GM23338 (cell line): ENCODE measurements around the gene ABCA12. TPM values are rescaled to one million over a fixed set of nuclear protein-coding genes. Genes with fewer than 3 reads are reported as not detected.

Source experiments
- ATAC-seq: fragments of 200-7000 bp; cut with Tn5 transposase; 3 replicates; pipeline ENCODE4 v1.9.1; 2020
- DNase-seq: peaks from one replicate; pipeline ENCODE4 v3.0.0-alpha.2; 2015; ENCODE audit warnings: low spot score
- H2AFZ ChIP-seq: fragments of 200-600 bp; sonication (generic); 2 replicates; pipeline ENCODE4 v1.8.0; 2016; ENCODE audit warnings: antibody characterized with exemption, mild to moderate bottlenecking, moderate library complexity
- H3F3A ChIP-seq: fragments of 200-600 bp; sonication (generic); replicated peaks from 2 replicates; pipeline ENCODE4 v1.8.0; 2017; ENCODE audit warnings: antibody characterized with exemption, mixed run types, low read depth
- H3K27ac ChIP-seq: fragments of 200-600 bp; sonication (generic); 2 replicates; pipeline ENCODE4 v1.6.1; 2016; ENCODE audit warnings: low read depth
- H3K27me3 ChIP-seq: fragments of 200-600 bp; sonication (generic); 2 replicates; pipeline ENCODE4 v1.8.0; 2016; ENCODE audit warnings: mild to moderate bottlenecking, mixed run types, moderate library complexity; ENCODE audit not compliant: insufficient read depth
- H3K36me3 ChIP-seq: fragments of 200-600 bp; sonication (generic); 2 replicates; pipeline ENCODE4 v1.8.0; 2016; ENCODE audit warnings: mild to moderate bottlenecking; ENCODE audit not compliant: insufficient read depth
- H3K4me1 ChIP-seq: fragments of 200-600 bp; sonication (generic); 2 replicates; pipeline ENCODE4 v1.8.0; 2016; ENCODE audit warnings: mild to moderate bottlenecking, moderate library complexity; ENCODE audit not compliant: insufficient read depth
- H3K4me2 ChIP-seq: fragments of 200-600 bp; sonication (generic); 2 replicates; pipeline ENCODE4 v1.7.1; 2017; ENCODE audit warnings: mixed run types
- H3K4me3 ChIP-seq: fragments of 200-600 bp; sonication (generic); 2 replicates; pipeline ENCODE4 v1.6.1; 2016; ENCODE audit warnings: mixed run types
- H3K79me2 ChIP-seq: fragments of 200-600 bp; sonication (generic); replicated peaks from 2 replicates; pipeline ENCODE4 v1.8.0; 2017; ENCODE audit warnings: mild to moderate bottlenecking; ENCODE audit not compliant: insufficient read depth
- H3K9me2 ChIP-seq: fragments of 200-600 bp; sonication (generic); 2 replicates; pipeline ENCODE4 v1.8.0; 2017; ENCODE audit not compliant: insufficient read depth
- H4K20me1 ChIP-seq: fragments of 200-600 bp; sonication (generic); replicated peaks from 2 replicates; pipeline ENCODE4 v1.8.0; 2017; ENCODE audit warnings: mild to moderate bottlenecking; ENCODE audit not compliant: insufficient read depth
- H3K27ac Mint-ChIP-seq: 2 replicates; pipeline ENCODE4 v1.8.0; 2020; ENCODE audit warnings: inconsistent platforms, mild to moderate bottlenecking, moderate library complexity, mixed read lengths
- H3K27me3 Mint-ChIP-seq: 3 replicates; pipeline ENCODE4 v1.8.0; 2022; ENCODE audit warnings: low read depth, mild to moderate bottlenecking, moderate library complexity, mixed read lengths, inconsistent platforms; ENCODE audit not compliant: insufficient read depth, poor library complexity
- H3K36me3 Mint-ChIP-seq: 3 replicates; pipeline ENCODE4 v1.8.0; 2021; ENCODE audit warnings: low read depth, mild to moderate bottlenecking, inconsistent platforms, moderate library complexity, mixed read lengths
- H3K4me1 Mint-ChIP-seq: 3 replicates; pipeline ENCODE4 v1.8.0; 2020; ENCODE audit warnings: mild to moderate bottlenecking, inconsistent platforms, mixed read lengths
- H3K4me3 Mint-ChIP-seq: 3 replicates; pipeline ENCODE4 v1.8.0; 2021; ENCODE audit warnings: moderate library complexity, mild to moderate bottlenecking, inconsistent platforms, mixed read lengths
- H3K9me3 Mint-ChIP-seq: 3 replicates; pipeline ENCODE4 v1.8.0; 2020; ENCODE audit warnings: moderate library complexity, mild to moderate bottlenecking, inconsistent platforms, mixed read lengths
- JUNB ChIP-seq: IDR thresholded peaks from one replicate; pipeline ENCODE4 v1.6.1; 2016; ENCODE audit warnings: antibody characterized with exemption; ENCODE audit not compliant: unreplicated experiment
- POLR2AphosphoS5 ChIP-seq: IDR thresholded peaks from 2 replicates; pipeline ENCODE4 v1.6.1; 2016; ENCODE audit warnings: antibody characterized with exemption, low read depth
- REST ChIP-seq: IDR thresholded peaks from one replicate; pipeline ENCODE4 v1.6.1; 2018; ENCODE audit warnings: antibody characterized with exemption; ENCODE audit not compliant: unreplicated experiment
- STAT1 ChIP-seq: IDR thresholded peaks from one replicate; pipeline ENCODE4 v1.6.1; 2016; ENCODE audit warnings: antibody characterized with exemption; ENCODE audit not compliant: unreplicated experiment
- ZNF331 ChIP-seq: fragments of 250-450 bp; sonication (Bioruptor Pico); IDR thresholded peaks from 2 replicates; pipeline ENCODE4 v1.5.0; 2020; ENCODE audit warnings: low read depth, mild to moderate bottlenecking, moderate library complexity
- polyA plus RNA-seq: library from polyadenylated mRNA; unstranded; fragments of >200 nt; fragmentation: Nextera tagmentation; extraction: Ambion mirVana; gene quantifications from 2 replicates; pipeline ENCODE4 v1.2.1, GENCODE V29; 2016
- total RNA-seq: library from RNA; depleted of rRNA; stranded (reverse); fragments of >200 nt; shearing (Covaris generic); gene quantifications from 2 replicates; pipeline ENCODE4 v1.2.3, GENCODE V29; 2014
- TF ChIP-seq, protein P1 (sequence below): fragments of 250-450 bp; sonication (Bioruptor Pico); IDR thresholded peaks from 2 replicates; pipeline ENCODE4 v1.5.0; 2020; ENCODE audit warnings: mild to moderate bottlenecking, moderate library complexity
- TF ChIP-seq, protein P2 (sequence below): IDR thresholded peaks from 2 replicates; pipeline ENCODE4 v1.6.1; 2016; ENCODE audit warnings: antibody characterized with exemption

Gene ABCA12
- total and polyA plus RNA-seq, 2 experiments from 2014 or later: 0.05 to 0.10 TPM

- no peak overlapping the region for H3K4me3 Mint-ChIP-seq
Observed at GRCh38 chr2:215028231-215028630, 110.2 kb downstream of the ABCA12 start.

More at GRCh38 chr2:215028231-215028630, 110.2 kb downstream of the ABCA12 start:
- Mint-ChIP-seq H3K27ac (no peak overlapping the region), H3K9me3 (no peaks in the 10 kb centered on the region), H3K36me3 (no peaks in the 10 kb centered on the region), H3K4me1 (peaks cover 17% of the 10 kb centered on the region; the same call in 2 of the 3 replicates), H3K27me3 (peaks cover 2% of the 10 kb centered on the region)
- Histone ChIP-seq H3K79me2 (no peaks in the 10 kb centered on the region), H4K20me1 (no peaks in the 10 kb centered on the region), H3F3A (no peaks in the 10 kb centered on the region), H2AFZ (no peak overlapping the region), H3K27ac (no peak overlapping the region), H3K9me2 (no peaks in the 10 kb centered on the region), H3K36me3 (no peaks in the 10 kb centered on the region), H3K27me3 (no peaks in the 10 kb centered on the region), H3K4me3 (no peak overlapping the region), H3K4me2 (no peak overlapping the region), H3K4me1 (no peaks in the 10 kb centered on the region)
- TF ChIP-seq POLR2AphosphoS5 (no peak), ZNF331 (no peak), JUNB (no peak), REST (no peak), STAT1 (no peak)
- TF ChIP-seq, protein P1, sequence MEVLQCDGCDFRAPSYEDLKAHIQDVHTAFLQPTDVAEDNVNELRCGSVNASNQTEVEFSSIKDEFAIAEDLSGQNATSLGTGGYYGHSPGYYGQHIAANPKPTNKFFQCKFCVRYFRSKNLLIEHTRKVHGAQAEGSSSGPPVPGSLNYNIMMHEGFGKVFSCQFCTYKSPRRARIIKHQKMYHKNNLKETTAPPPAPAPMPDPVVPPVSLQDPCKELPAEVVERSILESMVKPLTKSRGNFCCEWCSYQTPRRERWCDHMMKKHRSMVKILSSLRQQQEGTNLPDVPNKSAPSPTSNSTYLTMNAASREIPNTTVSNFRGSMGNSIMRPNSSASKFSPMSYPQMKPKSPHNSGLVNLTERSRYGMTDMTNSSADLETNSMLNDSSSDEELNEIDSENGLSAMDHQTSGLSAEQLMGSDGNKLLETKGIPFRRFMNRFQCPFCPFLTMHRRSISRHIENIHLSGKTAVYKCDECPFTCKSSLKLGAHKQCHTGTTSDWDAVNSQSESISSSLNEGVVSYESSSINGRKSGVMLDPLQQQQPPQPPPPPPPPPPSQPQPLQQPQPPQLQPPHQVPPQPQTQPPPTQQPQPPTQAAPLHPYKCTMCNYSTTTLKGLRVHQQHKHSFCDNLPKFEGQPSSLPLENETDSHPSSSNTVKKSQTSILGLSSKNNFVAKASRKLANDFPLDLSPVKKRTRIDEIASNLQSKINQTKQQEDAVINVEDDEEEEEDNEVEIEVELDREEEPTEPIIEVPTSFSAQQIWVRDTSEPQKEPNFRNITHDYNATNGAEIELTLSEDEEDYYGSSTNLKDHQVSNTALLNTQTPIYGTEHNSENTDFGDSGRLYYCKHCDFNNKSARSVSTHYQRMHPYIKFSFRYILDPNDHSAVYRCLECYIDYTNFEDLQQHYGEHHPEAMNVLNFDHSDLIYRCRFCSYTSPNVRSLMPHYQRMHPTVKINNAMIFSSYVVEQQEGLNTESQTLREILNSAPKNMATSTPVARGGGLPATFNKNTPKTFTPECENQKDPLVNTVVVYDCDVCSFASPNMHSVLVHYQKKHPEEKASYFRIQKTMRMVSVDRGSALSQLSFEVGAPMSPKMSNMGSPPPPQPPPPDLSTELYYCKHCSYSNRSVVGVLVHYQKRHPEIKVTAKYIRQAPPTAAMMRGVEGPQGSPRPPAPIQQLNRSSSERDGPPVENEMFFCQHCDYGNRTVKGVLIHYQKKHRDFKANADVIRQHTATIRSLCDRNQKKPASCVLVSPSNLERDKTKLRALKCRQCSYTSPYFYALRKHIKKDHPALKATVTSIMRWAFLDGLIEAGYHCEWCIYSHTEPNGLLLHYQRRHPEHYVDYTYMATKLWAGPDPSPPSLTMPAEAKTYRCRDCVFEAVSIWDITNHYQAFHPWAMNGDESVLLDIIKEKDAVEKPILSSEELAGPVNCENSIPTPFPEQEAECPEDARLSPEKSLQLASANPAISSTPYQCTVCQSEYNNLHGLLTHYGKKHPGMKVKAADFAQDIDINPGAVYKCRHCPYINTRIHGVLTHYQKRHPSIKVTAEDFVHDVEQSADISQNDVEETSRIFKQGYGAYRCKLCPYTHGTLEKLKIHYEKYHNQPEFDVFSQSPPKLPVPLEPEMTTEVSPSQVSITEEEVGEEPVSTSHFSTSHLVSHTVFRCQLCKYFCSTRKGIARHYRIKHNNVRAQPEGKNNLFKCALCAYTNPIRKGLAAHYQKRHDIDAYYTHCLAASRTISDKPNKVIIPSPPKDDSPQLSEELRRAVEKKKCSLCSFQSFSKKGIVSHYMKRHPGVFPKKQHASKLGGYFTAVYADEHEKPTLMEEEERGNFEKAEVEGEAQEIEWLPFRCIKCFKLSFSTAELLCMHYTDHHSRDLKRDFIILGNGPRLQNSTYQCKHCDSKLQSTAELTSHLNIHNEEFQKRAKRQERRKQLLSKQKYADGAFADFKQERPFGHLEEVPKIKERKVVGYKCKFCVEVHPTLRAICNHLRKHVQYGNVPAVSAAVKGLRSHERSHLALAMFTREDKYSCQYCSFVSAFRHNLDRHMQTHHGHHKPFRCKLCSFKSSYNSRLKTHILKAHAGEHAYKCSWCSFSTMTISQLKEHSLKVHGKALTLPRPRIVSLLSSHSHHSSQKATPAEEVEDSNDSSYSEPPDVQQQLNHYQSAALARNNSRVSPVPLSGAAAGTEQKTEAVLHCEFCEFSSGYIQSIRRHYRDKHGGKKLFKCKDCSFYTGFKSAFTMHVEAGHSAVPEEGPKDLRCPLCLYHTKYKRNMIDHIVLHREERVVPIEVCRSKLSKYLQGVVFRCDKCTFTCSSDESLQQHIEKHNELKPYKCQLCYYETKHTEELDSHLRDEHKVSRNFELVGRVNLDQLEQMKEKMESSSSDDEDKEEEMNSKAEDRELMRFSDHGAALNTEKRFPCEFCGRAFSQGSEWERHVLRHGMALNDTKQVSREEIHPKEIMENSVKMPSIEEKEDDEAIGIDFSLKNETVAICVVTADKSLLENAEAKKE (CRISPR knock-in tag): no peak
- TF ChIP-seq, protein P2, sequence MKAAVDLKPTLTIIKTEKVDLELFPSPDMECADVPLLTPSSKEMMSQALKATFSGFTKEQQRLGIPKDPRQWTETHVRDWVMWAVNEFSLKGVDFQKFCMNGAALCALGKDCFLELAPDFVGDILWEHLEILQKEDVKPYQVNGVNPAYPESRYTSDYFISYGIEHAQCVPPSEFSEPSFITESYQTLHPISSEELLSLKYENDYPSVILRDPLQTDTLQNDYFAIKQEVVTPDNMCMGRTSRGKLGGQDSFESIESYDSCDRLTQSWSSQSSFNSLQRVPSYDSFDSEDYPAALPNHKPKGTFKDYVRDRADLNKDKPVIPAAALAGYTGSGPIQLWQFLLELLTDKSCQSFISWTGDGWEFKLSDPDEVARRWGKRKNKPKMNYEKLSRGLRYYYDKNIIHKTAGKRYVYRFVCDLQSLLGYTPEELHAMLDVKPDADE: no peak
- ATAC-seq: no peak
- DNase-seq: no peak
